PC-3 (cell line): Measurements from ENCODE around the gene MRPL32. TPM values are rescaled to one million over a fixed set of nuclear protein-coding genes. Genes with fewer than 3 reads are reported as not detected.

ENCODE experiments used
- ATAC-seq: fragments of 200-7000 bp; cut with Tn5 transposase; 2 replicates; pipeline ENCODE4 v1.9.1; 2020; ENCODE audit warnings: mild to moderate bottlenecking, moderate library complexity
- BruUV-seq: library from RNA; stranded (reverse); fragments of 400-500 nt; replicated peaks from 2 replicates; lab custom pipeline; 2021; lab: Mats Ljungman, UMichigan
- CTCF ChIA-PET: fragments of 300-600 bp; sonication (Branson Sonifier 250); formaldehyde crosslinking; loops from one replicate; lab custom pipeline; 2022; ENCODE audit warnings: antibody characterized with exemption; lab: Charles Lee
- POLR2A ChIA-PET: fragments of 300-600 bp; sonication (Branson Sonifier 250); formaldehyde crosslinking; loops from one replicate; lab custom pipeline; 2022; ENCODE audit warnings: antibody characterized with exemption; ENCODE audit not compliant: unreplicated experiment; lab: Charles Lee
- DNase-seq: peaks from one replicate; pipeline ENCODE4 v3.0.0-alpha.2; 2015
- H2AFZ ChIP-seq: fragments of 300-600 bp; sonication (generic); 2 replicates; pipeline ENCODE4 v1.6.0; 2016; ENCODE audit warnings: antibody characterized with exemption, low read length
- H3F3A ChIP-seq: fragments of 300-600 bp; sonication (generic); one replicate; pipeline ENCODE4 v1.6.0; 2017; ENCODE audit warnings: antibody characterized with exemption, low read length, control low read depth, mild to moderate bottlenecking; ENCODE audit not compliant: unreplicated experiment
- H3K27ac ChIP-seq: fragments of 300-600 bp; sonication (generic); 2 replicates; pipeline ENCODE4 v1.5.1; 2016; ENCODE audit warnings: mild to moderate bottlenecking, low read length
- H3K27me3 ChIP-seq: fragments of 300-600 bp; sonication (generic); 2 replicates; pipeline ENCODE4 v1.6.1; 2016; ENCODE audit warnings: low read length, mixed read lengths
- H3K36me3 ChIP-seq: fragments of 300-600 bp; sonication (generic); 2 replicates; pipeline ENCODE4 v1.6.1; 2016; ENCODE audit warnings: low read depth, mixed run types, low read length, mixed read lengths
- H3K4me1 ChIP-seq: fragments of 300-600 bp; sonication (generic); 2 replicates; pipeline ENCODE4 v1.5.1; 2016; ENCODE audit warnings: low read length; ENCODE audit not compliant: insufficient read depth
- H3K4me2 ChIP-seq: fragments of 300-600 bp; sonication (generic); 2 replicates; pipeline ENCODE4 v1.6.0; 2016; ENCODE audit warnings: low read length
- H3K4me3 ChIP-seq: fragments of 300-600 bp; sonication (generic); 2 replicates; pipeline ENCODE4 v1.5.1; 2016; ENCODE audit warnings: mild to moderate bottlenecking, low read length, mixed read lengths
- H3K79me2 ChIP-seq: fragments of 300-600 bp; sonication (generic); 2 replicates; pipeline ENCODE4 v1.6.1; 2017; ENCODE audit warnings: low read length, mixed read lengths
- H3K9ac ChIP-seq: fragments of 300-600 bp; sonication (generic); 2 replicates; pipeline ENCODE4 v1.6.0; 2016; ENCODE audit warnings: mild to moderate bottlenecking, low read length
- H3K9me2 ChIP-seq: fragments of 300-600 bp; sonication (generic); replicated peaks from 2 replicates; pipeline ENCODE4 v1.6.1; 2016; ENCODE audit warnings: mixed run types, low read length, mixed read lengths
- H3K9me3 ChIP-seq: fragments of 300-600 bp; sonication (generic); 2 replicates; pipeline ENCODE4 v1.6.1; 2016; ENCODE audit warnings: low read length, mixed read lengths
- H4K20me1 ChIP-seq: fragments of 300-600 bp; sonication (generic); 2 replicates; pipeline ENCODE4 v1.6.1; 2016; ENCODE audit warnings: low read length, mixed read lengths
- EZH2 ChIP-seq: fragments of 300-600 bp; sonication (generic); IDR thresholded peaks from one replicate; pipeline ENCODE4 v1.6.1; 2017; ENCODE audit warnings: antibody characterized with exemption, mild to moderate bottlenecking, low read length; ENCODE audit not compliant: unreplicated experiment
- EZH2phosphoT487 ChIP-seq: fragments of 300-600 bp; sonication (generic); IDR thresholded peaks from 2 replicates; pipeline ENCODE4 v1.6.1; 2018; ENCODE audit warnings: mild to moderate bottlenecking, antibody characterized with exemption, low read length, borderline replicate concordance
- intact Hi-C: fragments of 100-400 bp; cut with micrococcal nuclease; formaldehyde crosslinking; loops from 2 replicates; pipeline ENCODE4 v1.9.0; 2023
- total RNA-seq: library from RNA; depleted of rRNA; stranded (reverse); fragments of >200 nt; gene quantifications from 2 replicates; pipeline ENCODE4 v1.2.3, GENCODE V29; 2014
- TF ChIP-seq, protein P1 (sequence below): fragments of 300-600 bp; sonication (generic); conservative IDR thresholded peaks from 2 replicates; pipeline ENCODE4 v1.5.1; 2017; ENCODE audit warnings: antibody characterized with exemption, low read depth, mild to moderate bottlenecking, low read length

Gene MRPL32
- total RNA-seq, 1 experiment from 2014 or later = 104 TPM

DNA sequence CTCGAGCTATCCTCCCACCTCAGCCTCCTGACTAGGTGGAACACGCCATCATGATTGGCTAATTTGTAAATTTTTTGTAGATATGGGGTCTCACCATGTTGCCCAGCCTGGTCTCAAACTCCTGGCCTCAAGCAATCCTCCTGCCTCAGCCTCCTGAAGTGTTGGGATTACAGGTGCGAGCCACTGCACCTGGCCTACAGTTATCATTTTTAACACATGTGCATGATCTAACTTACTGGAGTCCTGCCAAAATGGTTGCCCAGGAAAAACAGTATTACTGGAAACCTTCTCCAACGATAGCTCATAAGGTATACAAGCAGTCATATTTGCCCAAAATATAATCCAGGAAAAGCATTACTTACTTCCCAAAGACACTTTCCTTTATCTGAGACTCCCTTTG, 20.2 kb downstream of the MRPL32 start:
- no TSS peak for BruUV-seq
- CTCF ChIA-PET = no interaction called here
- POLR2A ChIA-PET = interaction anchor here (0.6 kb wide), 1 partner anchor 631 kb away, joined by 3 read pairs; the partner anchor contains the start of gene STK17A

DNA sequence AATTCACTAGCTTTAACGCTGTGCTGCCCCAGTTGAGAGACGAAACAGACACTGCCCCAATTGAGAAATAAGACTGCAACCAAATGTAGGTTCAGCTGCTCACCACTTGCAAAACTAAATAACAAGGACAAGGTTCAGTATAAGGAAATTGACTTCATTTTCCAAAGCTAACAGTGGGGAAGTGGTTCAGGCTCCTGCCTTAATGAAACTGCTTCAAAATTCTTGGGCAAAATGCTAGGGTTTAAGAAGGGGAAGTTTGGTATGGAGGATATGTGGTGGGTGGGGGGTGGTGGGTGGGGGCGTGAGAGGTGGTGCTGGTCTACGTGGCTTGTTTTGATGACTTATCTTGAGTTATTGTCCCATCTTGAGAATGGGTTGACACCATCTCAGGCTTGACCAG, 21.8 kb downstream of the MRPL32 start:
- Histone ChIP-seq H3K4me3 (no peak overlapping the region), H3F3A (no peaks in the 10 kb centered on the region), H3K4me2 (no peak overlapping the region), H3K27me3 (no peaks in the 10 kb centered on the region), H3K4me1 (no peaks in the 10 kb centered on the region), H3K9me3 (no peaks in the 10 kb centered on the region), H4K20me1 (no peaks in the 10 kb centered on the region), H3K79me2 (no peaks in the 10 kb centered on the region), H3K9ac (no peak overlapping the region), H3K36me3 (no peaks in the 10 kb centered on the region), H3K27ac (no peak overlapping the region), H3K9me2 (no peaks in the 10 kb centered on the region), H2AFZ (no peak overlapping the region)
- POLR2A ChIA-PET = no interaction called here
- DNase-seq (no peak), ATAC-seq (no peak)
- intact Hi-C loops = no loop called here
- no peak for TF ChIP-seq EZH2phosphoT487
- TF ChIP-seq EZH2 = no peak
- CTCF ChIA-PET = no interaction called here
- no TSS peak for BruUV-seq

More for the DNA sequence above, 20.2 kb downstream of the MRPL32 start:
- H3K9me2 ChIP-seq = no peaks in the 10 kb centered on the region
- no peaks in the 10 kb centered on the region for H3K79me2 ChIP-seq
- H3K9me3 ChIP-seq = no peaks in the 10 kb centered on the region
- ATAC-seq (no peak), DNase-seq (no peak)
- H2AFZ ChIP-seq = no peak overlapping the region
- no peaks in the 10 kb centered on the region for H3F3A ChIP-seq
- no peaks in the 10 kb centered on the region for H4K20me1 ChIP-seq
- no peaks in the 10 kb centered on the region for H3K36me3 ChIP-seq
- no peaks in the 10 kb centered on the region for H3K4me1 ChIP-seq
- TF ChIP-seq, protein P1, sequence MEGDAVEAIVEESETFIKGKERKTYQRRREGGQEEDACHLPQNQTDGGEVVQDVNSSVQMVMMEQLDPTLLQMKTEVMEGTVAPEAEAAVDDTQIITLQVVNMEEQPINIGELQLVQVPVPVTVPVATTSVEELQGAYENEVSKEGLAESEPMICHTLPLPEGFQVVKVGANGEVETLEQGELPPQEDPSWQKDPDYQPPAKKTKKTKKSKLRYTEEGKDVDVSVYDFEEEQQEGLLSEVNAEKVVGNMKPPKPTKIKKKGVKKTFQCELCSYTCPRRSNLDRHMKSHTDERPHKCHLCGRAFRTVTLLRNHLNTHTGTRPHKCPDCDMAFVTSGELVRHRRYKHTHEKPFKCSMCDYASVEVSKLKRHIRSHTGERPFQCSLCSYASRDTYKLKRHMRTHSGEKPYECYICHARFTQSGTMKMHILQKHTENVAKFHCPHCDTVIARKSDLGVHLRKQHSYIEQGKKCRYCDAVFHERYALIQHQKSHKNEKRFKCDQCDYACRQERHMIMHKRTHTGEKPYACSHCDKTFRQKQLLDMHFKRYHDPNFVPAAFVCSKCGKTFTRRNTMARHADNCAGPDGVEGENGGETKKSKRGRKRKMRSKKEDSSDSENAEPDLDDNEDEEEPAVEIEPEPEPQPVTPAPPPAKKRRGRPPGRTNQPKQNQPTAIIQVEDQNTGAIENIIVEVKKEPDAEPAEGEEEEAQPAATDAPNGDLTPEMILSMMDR = no peak
- no peak for TF ChIP-seq EZH2phosphoT487
- no peak for TF ChIP-seq EZH2
- H3K9ac ChIP-seq = no peak overlapping the region
- H3K4me2 ChIP-seq = no peak overlapping the region
- intact Hi-C loops = no loop called here
- H3K27me3 ChIP-seq = no peaks in the 10 kb centered on the region
- H3K4me3 ChIP-seq = no peak overlapping the region
- H3K27ac ChIP-seq = no peak overlapping the region

DNA sequence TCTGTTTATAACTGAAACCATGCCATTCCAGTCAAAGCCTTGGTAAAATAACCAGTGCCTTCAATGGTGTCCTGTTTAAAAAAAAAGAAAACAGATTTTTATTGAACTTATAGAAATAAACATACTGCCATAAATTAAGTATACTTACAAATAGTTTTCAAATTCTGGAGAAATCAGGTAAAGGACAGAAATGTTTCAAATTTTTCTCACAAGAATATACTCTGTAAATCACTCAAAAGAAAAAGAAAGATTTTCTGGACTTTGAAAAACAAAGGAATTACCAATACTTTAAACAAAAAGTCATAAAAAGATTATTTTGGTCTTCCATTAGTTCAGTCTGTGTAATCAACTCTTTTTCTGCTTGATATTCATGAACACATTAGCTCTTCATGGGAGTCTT, 23.9 kb downstream of the MRPL32 start:
- Histone ChIP-seq H3K9ac (no peak overlapping the region), H2AFZ (no peak overlapping the region), H3K4me2 (no peak overlapping the region), H3K9me3 (no peaks in the 10 kb centered on the region), H3F3A (no peaks in the 10 kb centered on the region), H4K20me1 (no peaks in the 10 kb centered on the region), H3K27me3 (no peaks in the 10 kb centered on the region), H3K9me2 (no peaks in the 10 kb centered on the region), H3K36me3 (no peaks in the 10 kb centered on the region), H3K27ac (no peak overlapping the region), H3K4me3 (no peak overlapping the region), H3K79me2 (no peaks in the 10 kb centered on the region), H3K4me1 (no peaks in the 10 kb centered on the region)
- no peak for TF ChIP-seq EZH2
- TF ChIP-seq EZH2phosphoT487 = no peak
- TF ChIP-seq, protein P1 = no peak
- DNase-seq = no peak
- ATAC-seq = no peak
- CTCF ChIA-PET = no interaction called here
- POLR2A ChIA-PET = no interaction called here
- intact Hi-C loops = no loop called here
- no TSS peak for BruUV-seq
